GM08714 (cell line): ENCODE results near the gene REEP1.

Experiments
- H3K4me3 ChIP-seq: fragments of 200-500 bp; sonication (Bioruptor generic); 2 replicates; pipeline ENCODE4 v1.5.1; 2014; ENCODE audit warnings: mild to moderate bottlenecking, low read length, inconsistent platforms
- ZNF274 ChIP-seq: IDR thresholded peaks from 2 replicates; pipeline ENCODE4 v1.6.1; 2012; ENCODE audit warnings: mild to moderate bottlenecking, low read depth, low read length

REEP1 gene

GRCh38 chr2:86290596-86291327 lies 46.7 kb downstream of the REEP1 start:
- no peak overlapping the region for H3K4me3 ChIP-seq
- no peak for TF ChIP-seq ZNF274

- H3K4me3 ChIP-seq, result no peak overlapping the region
- TF ChIP-seq ZNF274, result no peak
Observed at GRCh38 chr2:86286516-86286915, 50.9 kb downstream of the REEP1 start.

- no peak overlapping the region for H3K4me3 ChIP-seq
- TF ChIP-seq ZNF274, result no peak
Observed at GRCh38 chr2:86285981-86286380, 51.4 kb downstream of the REEP1 start.

GRCh38 chr2:86285571-86285970 lies 51.9 kb downstream of the REEP1 start:
- no peak overlapping the region for H3K4me3 ChIP-seq
- no peak for TF ChIP-seq ZNF274

GRCh38 chr2:86284987-86285386 lies 52.4 kb downstream of the REEP1 start:
- TF ChIP-seq ZNF274, result no peak

GRCh38 chr2:86284401-86284841 lies 53.0 kb downstream of the REEP1 start:
- no peak for TF ChIP-seq ZNF274
- no peak overlapping the region for H3K4me3 ChIP-seq

More at GRCh38 chr2:86284987-86285386, 52.4 kb downstream of the REEP1 start:
- no peak overlapping the region for H3K4me3 ChIP-seq

GRCh38 chr2:86283411-86284030 lies 53.9 kb downstream of the REEP1 start:
- TF ChIP-seq ZNF274, result no peak

GRCh38 chr2:86281066-86281700 lies 56.2 kb downstream of the REEP1 start:
- no peak for TF ChIP-seq ZNF274
- H3K4me3 ChIP-seq, result no peak overlapping the region

More at GRCh38 chr2:86283411-86284030, 53.9 kb downstream of the REEP1 start:
- H3K4me3 ChIP-seq, result no peak overlapping the region

- TF ChIP-seq ZNF274, result no peak
- H3K4me3 ChIP-seq, result no peak overlapping the region
Observed at GRCh38 chr2:86280191-86280667, 57.2 kb downstream of the REEP1 start.

- no peak overlapping the region for H3K4me3 ChIP-seq
- no peak for TF ChIP-seq ZNF274
Observed at GRCh38 chr2:86275962-86276361, 61.5 kb downstream of the REEP1 start.

GRCh38 chr2:86275384-86275799 lies 62.0 kb downstream of the REEP1 start:
- no peak for TF ChIP-seq ZNF274
- H3K4me3 ChIP-seq, result no peak overlapping the region

GRCh38 chr2:86274918-86275275 lies 62.5 kb downstream of the REEP1 start:
- no peak for TF ChIP-seq ZNF274
- no peak overlapping the region for H3K4me3 ChIP-seq

GRCh38 chr2:86274265-86274917 lies 63.0 kb downstream of the REEP1 start:
- no peak for TF ChIP-seq ZNF274

GRCh38 chr2:86272111-86272510 lies 65.3 kb downstream of the REEP1 start:
- H3K4me3 ChIP-seq, result no peak overlapping the region
- no peak for TF ChIP-seq ZNF274

More at GRCh38 chr2:86274265-86274917, 63.0 kb downstream of the REEP1 start:
- H3K4me3 ChIP-seq, result no peak overlapping the region
